HS-27A (cell line): ENCODE measurements around the gene VPS39.

Experiments used
- DNase-seq: peaks from one replicate; pipeline ENCODE4 v3.0.0-alpha.2; 2012; ENCODE audit warnings: low read depth, missing footprints

VPS39 gene

DNA sequence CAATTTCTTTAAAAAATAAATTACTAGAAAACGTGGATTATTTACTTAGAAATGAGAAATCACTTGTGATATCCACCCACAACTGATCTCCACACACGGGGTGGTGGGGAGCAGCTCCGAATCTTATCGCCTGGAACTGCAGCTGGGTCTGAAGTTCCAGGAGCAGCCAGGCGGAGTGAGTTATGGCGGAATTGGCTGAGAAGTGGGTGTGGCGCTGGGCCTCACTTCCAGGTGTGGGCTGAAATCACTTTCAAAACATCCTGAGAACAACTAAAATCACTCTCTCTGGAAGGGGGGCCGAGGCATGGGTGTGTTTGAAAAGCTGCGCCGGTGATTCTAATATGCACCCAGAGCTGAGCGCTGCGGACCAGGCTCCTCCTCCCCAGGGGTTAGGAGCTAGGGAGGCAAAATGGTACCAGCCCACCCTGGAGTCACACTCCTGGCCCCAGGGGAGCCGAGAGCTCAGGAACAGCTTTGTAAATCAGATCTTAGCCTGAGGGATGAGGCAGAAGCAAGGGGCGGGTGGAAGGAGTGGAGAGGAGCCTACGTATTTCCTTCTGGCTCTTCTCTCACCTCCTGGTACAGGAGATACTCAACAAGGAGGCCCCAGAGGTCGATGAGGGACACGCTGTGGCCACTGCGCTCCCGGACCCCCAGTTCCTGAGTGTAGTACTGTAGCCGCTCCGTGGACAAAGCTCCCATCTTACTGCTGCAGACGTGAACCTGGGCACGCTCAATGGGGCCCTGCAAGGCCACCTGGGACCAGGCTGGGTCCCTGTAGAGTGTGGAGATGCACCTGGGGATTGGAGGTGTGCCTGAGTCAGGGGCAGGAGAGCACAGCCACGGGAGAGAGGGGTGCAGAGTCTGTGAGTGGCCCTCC, 61.3 kb downstream of the VPS39 start:
- DNase-seq = no peak

DNA sequence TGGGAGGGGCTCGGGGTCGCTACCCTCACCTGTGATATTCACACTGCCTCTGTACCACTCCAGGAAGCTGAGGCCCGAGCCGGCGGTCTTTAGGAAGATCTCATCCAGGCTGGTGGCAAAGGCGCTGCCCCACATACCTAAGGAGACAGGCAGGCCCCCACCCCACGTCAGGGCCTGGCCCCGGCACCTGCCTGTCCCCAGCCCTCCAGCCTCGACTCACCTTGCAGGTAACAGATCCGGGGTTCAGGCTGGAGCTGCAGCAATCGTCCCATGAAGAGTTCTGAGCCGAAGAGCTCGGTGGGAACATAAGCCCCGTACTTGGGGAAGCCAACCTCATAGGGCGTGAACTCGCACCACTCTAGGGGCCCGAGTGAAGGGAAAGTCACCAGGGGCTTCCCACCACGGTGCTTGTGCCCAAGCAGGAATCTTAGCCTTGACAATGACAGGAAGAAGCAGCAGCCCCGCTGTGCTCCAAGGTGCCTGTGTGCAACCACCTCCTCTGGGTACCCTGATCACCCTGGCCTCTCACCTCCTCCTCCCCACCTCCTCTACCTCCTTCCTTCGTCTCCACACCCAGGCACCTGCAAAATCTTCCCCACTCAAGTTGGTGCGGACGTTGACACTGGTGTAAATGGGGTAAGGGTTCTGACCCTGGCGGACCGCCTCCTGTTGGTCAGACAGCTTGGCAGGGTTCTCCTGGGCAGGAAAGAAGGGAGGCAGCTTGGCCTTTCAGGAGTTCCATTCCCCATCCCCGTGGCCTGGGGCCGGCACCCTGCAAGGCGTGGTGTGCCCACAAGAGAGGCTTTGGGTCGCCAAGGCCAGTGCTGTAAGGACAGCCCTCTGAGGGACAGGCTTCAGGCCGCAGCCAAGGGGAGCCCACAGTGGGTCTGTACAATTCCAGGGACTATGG, 62.3 kb downstream of the VPS39 start:
- DNase-seq = no peak

DNA sequence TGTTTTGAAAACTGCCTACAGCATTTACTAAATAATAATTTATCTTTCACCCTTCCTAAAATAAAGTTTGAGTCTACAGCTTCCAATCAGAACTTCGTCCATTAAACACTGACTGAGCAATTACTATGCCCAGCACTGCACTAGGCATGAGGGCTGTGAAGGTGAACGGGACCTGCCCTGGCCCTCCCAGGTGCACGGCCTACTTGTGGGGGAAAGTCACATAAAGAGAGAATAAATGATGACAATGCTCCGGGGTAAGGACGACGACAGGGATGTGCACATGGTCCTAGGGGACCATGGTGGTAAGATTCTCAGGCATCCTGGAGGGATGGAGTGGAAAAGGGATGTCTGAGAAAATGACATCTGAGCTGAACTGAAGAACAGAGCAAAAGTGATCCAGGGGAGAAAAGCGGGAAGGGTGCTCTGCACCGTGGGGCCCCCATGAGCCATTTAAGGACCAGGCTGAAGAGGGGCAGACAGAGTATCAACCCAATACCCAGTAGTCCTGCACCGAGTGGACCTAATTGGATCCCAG, 63.2 kb downstream of the VPS39 start:
- DNase-seq = no peak

DNA sequence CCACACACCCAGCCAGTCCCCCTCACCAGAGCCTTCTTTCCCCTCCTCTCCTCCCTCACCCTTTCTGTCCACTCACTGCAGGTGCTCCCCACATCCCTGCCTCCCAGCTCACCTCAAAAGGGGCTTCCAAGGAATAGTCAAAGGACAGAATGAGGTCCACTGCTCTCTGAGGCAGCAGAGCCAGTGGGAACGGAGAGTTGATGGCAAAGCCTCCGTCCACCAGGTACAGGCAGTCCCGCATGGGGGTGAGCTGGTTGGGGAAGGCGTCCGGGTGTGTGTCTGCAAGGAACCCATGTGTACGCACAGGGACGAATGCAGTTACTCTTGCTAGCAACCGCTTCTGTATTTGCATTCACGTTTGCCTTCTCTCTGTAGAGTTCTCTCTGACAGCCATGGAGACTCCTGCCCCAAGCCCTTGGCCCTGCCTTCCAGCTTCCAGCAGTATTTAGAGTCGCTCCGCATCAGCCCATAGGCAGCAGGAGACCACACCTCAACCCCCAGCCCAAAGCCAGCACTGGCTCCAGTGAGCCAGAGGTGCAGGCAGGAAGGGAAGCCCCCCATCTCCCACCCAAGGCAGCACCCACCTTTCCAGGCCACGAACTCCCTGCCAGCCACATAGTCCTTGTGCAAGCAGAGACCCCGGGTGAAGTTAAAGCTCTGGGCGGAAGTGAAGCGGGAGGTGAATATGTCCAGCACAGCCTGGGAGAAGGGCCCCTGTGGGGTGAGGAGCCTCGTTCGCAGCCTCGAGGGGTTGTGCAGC, 64.1 kb downstream of the VPS39 start:
- no peak for DNase-seq

DNA sequence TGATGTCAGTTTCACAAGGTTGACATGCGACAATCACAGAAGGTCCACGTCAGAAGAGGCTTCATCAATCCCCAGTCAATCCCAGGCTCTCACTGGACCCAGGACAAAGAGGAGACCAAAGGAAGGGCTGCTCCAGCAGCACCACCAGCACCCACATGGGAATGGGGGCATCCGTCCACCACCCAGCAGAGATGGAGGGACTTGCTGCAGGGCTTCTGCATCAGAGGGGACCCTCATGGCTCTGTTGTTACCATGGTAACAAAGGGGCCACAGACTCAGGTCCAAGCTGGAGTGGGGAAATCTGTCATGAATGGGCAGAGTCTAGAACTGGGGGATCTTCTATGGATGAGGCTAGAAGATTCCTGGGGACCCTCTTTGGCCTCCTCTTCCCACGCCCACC, 64.7 kb downstream of the VPS39 start:
- no peak for DNase-seq

DNA sequence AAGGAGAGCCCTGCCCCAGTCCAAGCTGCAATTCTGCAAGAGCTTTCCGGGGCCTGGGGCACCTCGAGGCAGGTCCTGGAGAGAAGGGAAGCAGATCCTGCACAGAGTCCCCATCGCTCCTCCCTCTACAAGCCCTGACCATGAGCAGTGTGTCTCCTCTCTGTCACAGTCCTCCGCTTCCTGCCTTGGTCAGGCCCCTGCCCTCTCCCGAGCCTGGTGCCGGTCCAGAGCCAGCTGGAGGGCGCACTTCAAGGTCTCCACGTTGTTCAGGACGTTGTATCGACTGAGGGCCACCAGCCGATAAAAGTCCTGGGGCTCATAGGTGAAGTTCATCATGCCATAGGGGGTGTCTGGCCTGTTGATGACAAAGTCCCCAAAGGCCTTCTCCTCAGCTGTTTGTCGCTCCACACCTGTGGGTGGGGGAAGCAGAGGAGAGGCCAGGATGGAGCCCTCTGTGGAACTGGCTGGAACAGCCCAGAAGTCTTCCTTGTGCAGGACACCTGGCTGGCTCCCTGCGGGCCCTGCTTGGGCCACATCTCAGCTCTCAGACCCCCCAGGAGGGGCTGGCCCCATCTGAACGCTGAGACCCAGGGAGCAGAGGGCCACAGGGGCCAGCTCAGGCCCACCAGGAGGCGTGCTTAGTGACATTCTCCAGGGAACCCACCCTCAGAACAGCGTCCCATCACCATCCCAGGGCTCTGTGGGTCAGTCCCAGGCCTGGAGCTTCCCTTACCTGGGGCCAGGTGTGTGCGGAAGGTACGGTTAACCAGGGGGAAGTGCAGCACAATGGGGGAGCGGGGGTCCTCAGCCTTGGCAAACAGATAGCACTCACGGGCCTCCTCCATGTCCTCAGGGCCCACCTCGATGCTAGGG, 66.1 kb downstream of the VPS39 start:
- no peak for DNase-seq

DNA sequence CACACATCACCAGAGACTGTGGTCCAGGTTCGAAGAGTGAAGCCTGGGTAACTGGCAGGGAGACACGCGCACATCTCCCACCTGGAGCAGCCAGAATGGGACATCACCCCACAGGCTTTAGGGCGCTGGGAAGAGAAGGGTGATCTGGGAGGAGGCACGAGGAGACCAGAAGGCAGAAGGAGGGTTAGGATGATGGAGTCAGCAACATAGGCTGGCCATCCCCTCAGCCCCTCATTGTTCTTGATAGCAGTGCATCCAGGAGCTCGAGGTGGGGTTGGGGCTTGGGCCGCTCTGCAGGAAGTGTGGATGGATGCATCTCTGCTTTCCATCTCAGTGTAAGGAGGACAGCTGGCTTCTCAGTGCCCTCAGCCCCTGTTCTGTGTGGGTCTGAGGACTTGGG, 66.9 kb downstream of the VPS39 start:
- DNase-seq = no peak

DNA sequence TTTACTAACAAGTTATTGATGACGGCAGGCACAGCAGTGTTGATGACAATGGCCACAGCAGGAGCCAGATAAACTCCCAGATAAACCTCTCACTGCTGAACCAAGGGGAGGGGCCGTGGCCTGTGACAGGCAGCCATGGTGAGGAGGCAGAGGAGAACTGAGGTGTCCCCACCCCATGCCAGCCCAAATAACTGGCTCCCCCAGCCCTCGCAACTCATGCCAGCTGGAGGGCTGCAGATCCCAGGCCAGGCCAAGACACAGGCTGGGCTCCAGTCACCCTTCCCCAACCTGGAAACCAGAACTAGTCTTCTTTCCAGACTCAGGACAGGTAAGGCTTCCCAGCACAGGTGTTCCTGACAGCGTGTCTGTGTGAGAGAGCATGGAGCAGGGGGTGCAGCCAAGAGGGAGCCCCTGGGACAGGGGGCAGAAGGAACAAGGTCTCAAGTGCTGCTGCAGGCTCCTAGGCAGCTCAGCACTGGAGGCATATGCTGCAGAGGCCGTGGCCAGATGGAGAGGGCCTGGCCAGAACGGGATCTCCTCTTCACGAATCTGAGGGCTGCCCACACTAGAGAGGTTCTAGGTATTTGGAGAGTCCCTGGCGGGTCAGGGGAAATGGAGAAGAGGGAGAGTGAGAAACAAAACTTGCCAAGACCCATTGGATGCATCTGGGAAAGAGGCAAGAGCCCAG, 67.6 kb downstream of the VPS39 start:
- no peak for DNase-seq

DNA sequence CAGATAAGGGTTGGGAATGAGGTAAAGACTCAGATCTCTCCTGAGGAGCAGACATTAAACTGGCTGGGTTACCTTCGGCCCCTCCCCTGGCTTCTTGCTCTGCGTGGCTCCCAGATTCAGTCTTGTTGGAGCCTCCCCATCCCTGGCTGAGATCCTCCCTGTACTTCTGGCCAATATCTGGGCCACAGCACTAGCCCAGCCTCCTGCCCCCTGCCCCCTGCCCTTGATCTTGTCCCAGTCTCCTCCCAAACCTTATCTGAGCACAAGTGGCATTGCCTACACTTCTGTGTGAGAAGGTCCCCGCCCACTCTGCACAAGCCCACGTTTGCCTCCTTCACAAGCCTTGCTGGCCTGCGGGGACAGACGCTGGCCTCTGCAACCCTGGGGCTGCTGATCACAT, 68.5 kb downstream of the VPS39 start:
- no peak for DNase-seq

DNA sequence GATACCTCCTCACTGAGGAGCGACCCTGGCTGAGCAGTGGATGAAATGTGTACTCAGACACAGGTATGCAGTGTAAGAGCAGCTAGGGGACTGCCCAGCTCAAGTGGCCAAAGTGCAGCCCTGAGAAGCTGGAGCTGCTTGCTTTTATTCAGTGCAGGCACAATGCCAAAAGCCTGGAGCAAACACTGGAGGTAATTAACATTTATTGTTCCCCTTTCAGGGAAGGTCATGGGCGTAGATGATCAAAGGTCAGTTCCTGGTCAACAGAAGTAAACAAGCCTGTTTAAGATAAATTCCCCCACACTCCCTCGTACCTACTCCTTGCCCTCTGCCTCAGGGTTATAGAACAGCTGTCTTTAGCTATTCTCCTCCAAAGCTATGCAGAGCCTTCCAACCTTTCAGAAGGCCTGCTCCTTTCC, 69.1 kb downstream of the VPS39 start:
- DNase-seq = no peak

DNA sequence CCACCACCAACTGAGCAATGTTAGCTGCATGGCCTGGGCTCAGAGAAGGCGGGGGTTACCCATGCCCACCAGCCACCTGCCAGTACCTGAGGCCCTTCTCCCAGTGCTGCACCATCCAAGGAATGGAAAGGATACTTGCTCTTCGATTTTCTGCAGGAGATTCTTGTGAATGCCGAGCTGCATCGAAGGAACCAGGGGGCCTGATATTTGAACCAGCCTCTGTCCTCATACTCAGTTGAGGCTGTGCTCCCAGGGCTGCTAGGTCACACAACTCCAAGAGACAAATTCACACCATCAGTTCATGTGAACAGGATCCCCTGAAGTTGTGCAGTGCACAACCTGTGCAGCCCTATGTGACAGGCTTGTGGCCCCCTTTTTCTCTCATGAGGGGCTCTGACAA, 69.7 kb downstream of the VPS39 start:
- no peak for DNase-seq

DNA sequence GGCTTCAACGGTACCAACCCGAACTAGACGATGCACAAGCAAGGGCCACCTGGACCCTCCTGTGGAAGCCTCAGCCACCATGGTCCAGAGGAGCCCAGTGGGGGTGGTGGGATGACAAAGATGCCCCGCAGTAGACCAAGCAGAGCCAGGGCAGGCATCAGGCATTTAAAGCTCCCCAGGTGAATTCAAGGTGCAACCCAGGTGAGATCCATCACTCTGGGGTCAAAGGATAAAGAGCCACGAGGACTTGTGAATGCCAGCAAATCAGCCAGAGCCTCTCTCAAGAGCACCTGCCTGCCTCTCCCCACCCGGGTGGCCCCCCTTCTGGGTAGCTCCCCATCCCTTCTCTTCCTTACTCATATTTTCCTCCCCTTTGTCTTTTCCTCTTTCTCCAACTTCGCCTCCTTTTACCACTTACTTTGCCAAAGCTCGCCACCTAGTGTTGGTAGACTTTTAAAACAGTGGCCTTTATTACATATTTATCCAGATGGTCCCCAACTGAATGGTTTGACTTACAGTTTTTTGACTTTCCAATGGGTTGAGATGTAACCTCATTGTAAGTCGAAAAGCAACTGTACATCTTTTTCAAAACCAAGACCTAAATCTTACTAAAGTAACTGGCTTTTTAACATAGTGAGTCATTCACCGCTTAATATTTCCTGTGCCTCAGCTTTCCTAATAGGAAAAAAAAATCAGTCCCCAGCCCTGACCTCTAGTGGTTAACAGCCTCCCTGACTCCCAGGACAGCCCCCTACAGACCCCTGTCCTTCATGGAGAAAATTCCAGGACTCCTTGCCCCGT, 70.4 kb downstream of the VPS39 start:
- DNase-seq = peak; percentile 14

DNA sequence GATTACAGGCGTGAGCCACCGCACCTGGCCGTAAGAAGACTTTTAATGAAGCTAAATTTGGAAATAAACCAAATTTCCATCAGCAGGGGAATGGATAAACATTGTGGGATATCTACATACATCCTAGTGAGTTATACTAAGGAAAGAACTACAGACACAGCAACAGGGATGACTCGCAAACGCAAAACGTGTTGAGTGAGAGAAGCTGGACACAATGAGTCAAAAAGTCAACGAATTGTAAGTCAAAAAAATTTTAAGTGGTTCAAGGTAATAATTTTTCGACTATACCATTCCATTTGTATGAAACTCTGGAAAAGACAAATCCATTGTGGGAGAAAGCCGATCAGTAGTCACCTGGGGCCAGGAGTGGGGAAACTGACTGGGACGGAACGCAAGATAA, 71.6 kb downstream of the VPS39 start:
- DNase-seq = no peak

DNA sequence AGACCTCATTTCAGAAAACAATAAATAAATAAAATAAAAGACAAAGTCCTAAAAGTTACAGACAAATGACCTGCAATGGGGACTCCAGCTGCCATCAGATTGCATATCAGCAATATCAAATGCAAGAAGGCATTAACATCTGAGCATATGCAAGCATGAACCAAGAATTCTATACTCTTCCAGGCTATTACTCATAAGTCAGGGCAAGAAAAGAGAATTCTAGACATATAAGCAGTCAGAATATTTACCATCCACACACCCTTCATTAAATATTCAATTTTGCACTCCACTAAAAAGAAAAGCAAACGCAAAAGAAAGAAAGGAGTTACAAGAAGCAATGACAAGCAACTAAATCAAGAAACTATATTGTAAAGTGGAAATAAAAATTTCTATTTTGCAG, 72.8 kb downstream of the VPS39 start:
- no peak for DNase-seq

DNA sequence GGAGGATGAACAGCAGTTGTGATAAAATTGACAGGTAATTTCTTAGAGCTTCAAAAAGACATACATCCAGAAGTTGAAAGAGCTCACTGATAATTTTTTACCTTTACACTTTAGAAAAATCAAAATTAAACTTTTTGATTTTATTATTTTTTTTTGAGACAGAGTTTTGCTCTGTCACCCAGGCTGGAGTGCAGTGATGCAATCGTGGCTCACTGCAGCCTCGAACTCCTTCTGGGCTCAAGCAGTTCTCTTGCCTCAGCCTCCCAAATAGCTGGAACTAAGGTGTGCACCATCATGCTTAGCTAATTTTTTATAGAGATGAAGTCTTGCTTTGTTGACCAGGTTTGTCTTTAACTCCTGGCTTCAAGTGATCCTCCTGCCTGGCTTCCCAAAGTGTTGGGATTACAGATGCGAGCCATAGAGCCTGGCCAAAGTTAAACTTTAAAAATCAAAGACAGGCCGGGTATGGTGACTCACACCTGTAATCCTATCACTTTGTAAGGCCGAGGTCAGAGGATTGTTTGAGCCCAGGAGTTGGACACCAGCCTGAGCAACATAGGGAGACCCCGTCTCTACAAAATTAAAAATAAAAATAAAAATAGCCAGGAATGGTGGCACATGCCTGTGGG, 73.4 kb downstream of the VPS39 start:
- no peak for DNase-seq

DNA sequence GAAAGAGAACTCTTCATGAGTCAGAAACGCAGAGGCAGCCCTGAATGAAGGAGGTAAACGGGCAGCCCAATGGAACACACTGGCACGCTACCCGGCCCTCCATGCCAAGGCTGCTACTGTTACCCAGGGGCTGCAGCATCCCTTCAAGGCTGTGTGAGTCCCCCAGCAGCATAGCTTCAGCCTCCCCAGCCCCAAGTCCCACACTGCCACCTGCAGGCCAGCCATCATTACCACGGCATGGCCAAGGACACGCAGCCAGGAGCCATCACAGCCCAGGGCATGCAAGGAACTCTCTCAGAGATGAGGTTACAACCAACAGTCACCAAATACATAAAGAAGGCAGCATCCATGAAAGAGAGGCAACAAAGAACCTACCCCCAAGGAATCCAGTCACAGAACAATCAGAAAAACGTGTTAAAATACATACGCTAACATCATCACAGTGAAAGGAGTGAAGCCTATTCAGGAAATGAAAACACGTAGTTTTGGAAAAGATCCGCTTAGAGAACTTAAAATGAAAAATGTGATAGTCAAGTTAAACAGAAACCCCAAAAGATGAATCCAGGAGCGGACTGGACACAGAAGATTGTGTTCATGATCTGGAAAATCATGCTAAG, 74.1 kb downstream of the VPS39 start:
- no peak for DNase-seq

DNA sequence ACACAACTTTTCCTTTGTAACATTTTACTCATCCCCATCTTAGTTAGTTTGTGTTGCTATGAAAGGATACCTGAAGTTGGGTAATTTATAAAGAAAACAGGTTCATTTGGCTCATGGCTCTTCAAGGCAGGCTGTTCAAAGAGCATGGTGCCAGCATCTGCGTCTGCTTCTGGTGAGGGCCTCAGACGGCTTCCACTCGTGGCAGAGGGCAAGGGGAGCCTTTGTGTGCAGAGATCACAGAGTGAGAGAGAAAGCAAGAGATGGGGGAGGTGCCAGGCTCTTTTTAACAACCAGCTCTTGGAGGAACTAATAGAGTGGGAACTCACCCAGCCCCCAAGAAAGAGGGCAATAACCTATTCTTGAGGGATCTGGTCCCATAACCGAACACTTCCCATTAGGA, 74.7 kb downstream of the VPS39 start:
- no peak for DNase-seq
